HepG2 (cell line): ENCODE results near the gene DIS3L2.

Source experiments
- CTCF ChIP-seq: sonication (generic); formaldehyde crosslinking; IDR thresholded peaks from 2 replicates; pipeline ENCODE4 v1.5.0; 2020; ENCODE audit warnings: mild to moderate bottlenecking, missing genetic modification reagents, moderate library complexity
- EP300 ChIP-seq, 3 experiments: sonication (generic) in 1 of 3; formaldehyde crosslinking in 1 of 3; IDR thresholded peaks; 2 replicates each; pipeline versions ENCODE4 v1.5.1 to v1.6.1; 2011 to 2020; ENCODE audit warnings: low read depth in 2 of 3, low read length in 2 of 3, borderline replicate concordance in 1 of 3, improper control_type of control experiment in 1 of 3, mild to moderate bottlenecking in 1 of 3, missing genetic modification reagents in 1 of 3, moderate library complexity in 1 of 3
- PATZ1 ChIP-seq: sonication (generic); formaldehyde crosslinking; IDR thresholded peaks from 2 replicates; pipeline ENCODE4 v1.4.0; 2020; ENCODE audit warnings: missing genetic modification reagents
- REST ChIP-seq, 2 experiments: IDR thresholded peaks; 2 replicates each; pipeline ENCODE4 v1.6.1; 2011 to 2012; ENCODE audit warnings: low read length in 2 of 2, borderline replicate concordance in 1 of 2, low read depth in 1 of 2, mild to moderate bottlenecking in 1 of 2, moderate library complexity in 1 of 2
- RFX1 ChIP-seq: fragments of 450-650 bp; IDR thresholded peaks from 2 replicates; pipeline ENCODE4 v1.6.1; 2017
- RFX5 ChIP-seq: IDR thresholded peaks from 2 replicates; pipeline ENCODE4 v1.6.1; 2011; ENCODE audit warnings: low read depth, low read length, improper control_type of control experiment
- SMC3 ChIP-seq: IDR thresholded peaks from 2 replicates; pipeline ENCODE4 v1.6.1; 2011; ENCODE audit warnings: low read length, improper control_type of control experiment
- ZBTB8A ChIP-seq: sonication (generic); formaldehyde crosslinking; IDR thresholded peaks from 2 replicates; pipeline ENCODE4 v1.4.0; 2020; ENCODE audit warnings: mild to moderate bottlenecking, low read depth, missing genetic modification reagents, borderline replicate concordance
- ZNF274 ChIP-seq: sonication (generic); formaldehyde crosslinking; IDR thresholded peaks from 2 replicates; pipeline ENCODE4 v1.5.1; 2020; ENCODE audit warnings: mild to moderate bottlenecking, missing genetic modification reagents
- ZNF44 ChIP-seq: sonication (generic); formaldehyde crosslinking; IDR thresholded peaks from 2 replicates; pipeline ENCODE4 v1.5.1; 2020; ENCODE audit warnings: mild to moderate bottlenecking, missing genetic modification reagents
- ZNF446 ChIP-seq: sonication (generic); formaldehyde crosslinking; IDR thresholded peaks from 2 replicates; pipeline ENCODE4 v1.5.0; 2020; ENCODE audit warnings: mild to moderate bottlenecking, missing genetic modification reagents
- ZNF558 ChIP-seq: sonication (generic); formaldehyde crosslinking; IDR thresholded peaks from 2 replicates; pipeline ENCODE4 v1.9.0; 2022; ENCODE audit warnings: mild to moderate bottlenecking, missing genetic modification reagents, borderline replicate concordance
- ZNF597 ChIP-seq: sonication (generic); formaldehyde crosslinking; IDR thresholded peaks from 2 replicates; pipeline ENCODE4 v1.5.0; 2020; ENCODE audit warnings: missing genetic modification reagents
- ZNF75D ChIP-seq: sonication (generic); formaldehyde crosslinking; IDR thresholded peaks from 2 replicates; pipeline ENCODE4 v1.8.1; 2023; ENCODE audit warnings: missing genetic modification reagents, mild to moderate bottlenecking, borderline replicate concordance

GRCh38 chr2:232126301-232127099 is 165.0 kb downstream of the DIS3L2 start:
- TF ChIP-seq ZNF274 (CRISPR knock-in tag) (no peak), SMC3 (no peak), ZBTB8A (no peak), ZNF597 (no peak), PATZ1 (CRISPR knock-in tag) (no peak), REST (IDR thresholded peaks at IDR 0.05; ENCODE audit: borderline replicate concordance in 1 of 2, low read depth in 1 of 2, low read length in 2 of 2) (no peak), EP300 (IDR thresholded peaks at IDR 0.05; ENCODE audit: low read depth in 2 of 2, low read length in 2 of 2) (no peak), EP300 (CRISPR knock-in tag; IDR thresholded peaks at IDR 0.05; ENCODE audit: borderline replicate concordance) (no peak), ZNF446 (CRISPR knock-in tag) (no peak), CTCF (CRISPR knock-in tag) (no peak), RFX1 (no peak), RFX5 (no peak), ZNF44 (no peak), ZNF75D (CRISPR knock-in tag) (no peak), ZNF558 (CRISPR knock-in tag) (no peak)
